ENCODE measurements around the gene GALM. TPM values are rescaled to one million over a fixed set of nuclear protein-coding genes. Genes with fewer than 3 reads are reported as not detected.

GALM gene
- total and polyA plus RNA-seq, 4 donors, result 20.5 to 32.8 (median 26.1) TPM

DNA sequence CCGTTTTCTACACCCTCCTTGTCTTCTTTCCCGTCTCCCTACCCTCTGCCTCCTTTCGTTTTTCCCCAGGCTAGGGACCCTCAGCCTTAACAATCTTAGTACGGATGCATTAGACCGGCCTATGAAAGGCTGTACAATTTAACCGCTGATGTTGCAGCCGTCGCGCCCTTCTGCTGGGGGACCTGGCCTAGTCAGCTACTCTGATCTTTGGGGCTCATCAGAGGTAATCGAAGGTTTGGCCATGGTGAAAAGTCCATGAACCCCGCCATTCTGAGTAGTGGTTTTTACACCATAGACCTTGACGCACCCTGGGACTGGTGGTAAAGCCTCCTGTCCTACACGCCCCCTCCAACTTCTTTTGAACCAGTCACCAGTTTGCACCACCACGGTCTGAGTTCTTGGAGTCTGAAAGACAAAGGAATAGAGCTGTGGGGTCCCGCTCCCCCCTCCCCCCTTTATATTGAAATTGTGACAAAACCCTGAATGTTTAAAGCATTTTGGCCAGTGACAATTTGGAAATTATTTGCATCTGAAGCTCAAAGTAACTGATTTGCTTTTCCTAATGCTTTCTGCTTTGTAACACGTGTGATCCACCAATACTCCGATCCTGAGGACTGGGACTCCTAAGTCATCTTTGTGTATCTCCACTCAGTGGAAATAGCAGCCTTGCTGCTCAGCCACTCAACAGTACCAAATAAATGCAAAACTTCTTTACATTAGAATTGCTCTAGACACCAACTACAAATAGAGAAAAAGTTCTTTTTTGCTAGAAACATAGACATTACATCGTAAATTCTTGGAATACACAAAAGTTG lies 85.9 kb downstream of the GALM start:
- TF ChIP-seq FOXA1 (IDR thresholded peaks at IDR 0.05) (no peak), RAD21 (IDR thresholded peaks at IDR 0.05) (no peak), TAF1 (conservative IDR thresholded peaks at IDR 0.05) (no peak), GABPA (IDR thresholded peaks at IDR 0.05 in 1 of 2, conservative IDR thresholded peaks at IDR 0.05 in 1 of 2) (no peak), RXRA (IDR thresholded peaks at IDR 0.05) (no peak)
- TF ChIP-seq, protein P1, sequence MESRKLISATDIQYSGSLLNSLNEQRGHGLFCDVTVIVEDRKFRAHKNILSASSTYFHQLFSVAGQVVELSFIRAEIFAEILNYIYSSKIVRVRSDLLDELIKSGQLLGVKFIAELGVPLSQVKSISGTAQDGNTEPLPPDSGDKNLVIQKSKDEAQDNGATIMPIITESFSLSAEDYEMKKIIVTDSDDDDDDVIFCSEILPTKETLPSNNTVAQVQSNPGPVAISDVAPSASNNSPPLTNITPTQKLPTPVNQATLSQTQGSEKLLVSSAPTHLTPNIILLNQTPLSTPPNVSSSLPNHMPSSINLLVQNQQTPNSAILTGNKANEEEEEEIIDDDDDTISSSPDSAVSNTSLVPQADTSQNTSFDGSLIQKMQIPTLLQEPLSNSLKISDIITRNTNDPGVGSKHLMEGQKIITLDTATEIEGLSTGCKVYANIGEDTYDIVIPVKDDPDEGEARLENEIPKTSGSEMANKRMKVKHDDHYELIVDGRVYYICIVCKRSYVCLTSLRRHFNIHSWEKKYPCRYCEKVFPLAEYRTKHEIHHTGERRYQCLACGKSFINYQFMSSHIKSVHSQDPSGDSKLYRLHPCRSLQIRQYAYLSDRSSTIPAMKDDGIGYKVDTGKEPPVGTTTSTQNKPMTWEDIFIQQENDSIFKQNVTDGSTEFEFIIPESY (IDR thresholded peaks at IDR 0.05), result no peak
- 34% methylated on average over 18 of the region's 18 CpGs for WGBS

DNA sequence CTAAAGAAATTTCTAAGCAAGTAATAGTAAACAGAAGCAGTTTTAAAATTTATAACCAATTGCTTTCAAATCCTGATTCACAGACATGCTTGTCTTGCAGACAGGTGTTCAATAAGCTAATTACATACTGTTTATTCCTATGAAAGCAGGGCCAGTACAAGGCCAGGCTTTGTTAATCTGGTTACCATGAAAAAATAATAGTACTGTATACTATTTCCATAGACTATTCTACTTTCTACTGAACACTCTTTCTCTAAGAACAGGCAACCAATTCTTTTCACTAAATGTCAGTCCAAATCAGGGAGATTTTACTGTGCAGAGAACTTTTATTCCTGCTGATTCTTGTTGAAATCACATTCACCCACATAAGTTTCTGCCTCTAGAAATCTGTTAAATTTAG lies 88.1 kb downstream of the GALM start:
- Histone ChIP-seq H3K9ac (ENCODE audit: low read depth in 1 of 2, low read length in 2 of 2) (peak overlapping the region; percentile 81 to 98), H3K27me3 (ENCODE audit: control insufficient read depth in 4 of 4, insufficient read depth in 4 of 4, low read length in 3 of 4) (no peaks in the 10 kb centered on the region), H3K27ac (ENCODE audit: low read depth in 1 of 2, low read length in 2 of 2) (peak overlapping the region; percentile 37 to 57), H3K9me3 (ENCODE audit: control insufficient read depth in 4 of 4, low read length in 3 of 4) (no peaks in the 10 kb centered on the region), H3K36me3 (ENCODE audit: control insufficient read depth in 4 of 4, insufficient read depth in 3 of 4, low read depth in 1 of 4, low read length in 3 of 4) (peaks cover 0 to 2% (median 1%) of the 10 kb centered on the region in 4 donors), H3K4me3 (ENCODE audit: low read depth in 1 of 3, low read length in 3 of 3) (peak overlapping the region in 1 of 3 donors; percentile 60), H3K4me1 (ENCODE audit: control insufficient read depth in 4 of 4, insufficient read depth in 4 of 4, low read length in 3 of 4) (peaks cover 2 to 19% (median 13%) of the 10 kb centered on the region in 4 donors)
- TF ChIP-seq, protein P2, sequence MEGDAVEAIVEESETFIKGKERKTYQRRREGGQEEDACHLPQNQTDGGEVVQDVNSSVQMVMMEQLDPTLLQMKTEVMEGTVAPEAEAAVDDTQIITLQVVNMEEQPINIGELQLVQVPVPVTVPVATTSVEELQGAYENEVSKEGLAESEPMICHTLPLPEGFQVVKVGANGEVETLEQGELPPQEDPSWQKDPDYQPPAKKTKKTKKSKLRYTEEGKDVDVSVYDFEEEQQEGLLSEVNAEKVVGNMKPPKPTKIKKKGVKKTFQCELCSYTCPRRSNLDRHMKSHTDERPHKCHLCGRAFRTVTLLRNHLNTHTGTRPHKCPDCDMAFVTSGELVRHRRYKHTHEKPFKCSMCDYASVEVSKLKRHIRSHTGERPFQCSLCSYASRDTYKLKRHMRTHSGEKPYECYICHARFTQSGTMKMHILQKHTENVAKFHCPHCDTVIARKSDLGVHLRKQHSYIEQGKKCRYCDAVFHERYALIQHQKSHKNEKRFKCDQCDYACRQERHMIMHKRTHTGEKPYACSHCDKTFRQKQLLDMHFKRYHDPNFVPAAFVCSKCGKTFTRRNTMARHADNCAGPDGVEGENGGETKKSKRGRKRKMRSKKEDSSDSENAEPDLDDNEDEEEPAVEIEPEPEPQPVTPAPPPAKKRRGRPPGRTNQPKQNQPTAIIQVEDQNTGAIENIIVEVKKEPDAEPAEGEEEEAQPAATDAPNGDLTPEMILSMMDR (IDR thresholded peaks at IDR 0.05; ENCODE audit: low read depth, low read length, missing input control), result no peak
- TF ChIP-seq HNF4G (IDR thresholded peaks at IDR 0.05) (no peak), FOXA2 (IDR thresholded peaks at IDR 0.05) (no peak), YY1 (IDR thresholded peaks at IDR 0.05) (no peak), HNF4A (conservative IDR thresholded peaks at IDR 0.05) (no peak)
- TF ChIP-seq, protein P3, sequence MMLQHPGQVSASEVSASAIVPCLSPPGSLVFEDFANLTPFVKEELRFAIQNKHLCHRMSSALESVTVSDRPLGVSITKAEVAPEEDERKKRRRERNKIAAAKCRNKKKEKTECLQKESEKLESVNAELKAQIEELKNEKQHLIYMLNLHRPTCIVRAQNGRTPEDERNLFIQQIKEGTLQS (IDR thresholded peaks at IDR 0.05), result no peak
- TF ChIP-seq, protein P4, sequence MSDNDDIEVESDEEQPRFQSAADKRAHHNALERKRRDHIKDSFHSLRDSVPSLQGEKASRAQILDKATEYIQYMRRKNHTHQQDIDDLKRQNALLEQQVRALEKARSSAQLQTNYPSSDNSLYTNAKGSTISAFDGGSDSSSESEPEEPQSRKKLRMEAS (IDR thresholded peaks at IDR 0.05), result no peak
- DNase-seq (ENCODE audit: low spot score), result no peak

More for the DNA sequence above, 85.9 kb downstream of the GALM start:
- Histone ChIP-seq H3K36me3 (ENCODE audit: control insufficient read depth in 4 of 4, insufficient read depth in 3 of 4, low read depth in 1 of 4, low read length in 3 of 4) (peaks cover 3 to 24% (median 21%) of the 10 kb centered on the region in 4 donors), H3K9ac (ENCODE audit: low read depth in 1 of 2, low read length in 2 of 2) (peak overlapping the region; percentile 48 to 57), H3K4me3 (ENCODE audit: low read depth in 1 of 3, low read length in 3 of 3) (peak overlapping the region; percentile 64 to 82 (median 68)), H3K9me3 (ENCODE audit: control insufficient read depth in 4 of 4, low read length in 3 of 4) (no peaks in the 10 kb centered on the region), H3K4me1 (ENCODE audit: control insufficient read depth in 4 of 4, insufficient read depth in 4 of 4, low read length in 3 of 4) (peaks cover 4 to 40% (median 33%) of the 10 kb centered on the region in 4 donors), H3K27me3 (ENCODE audit: control insufficient read depth in 4 of 4, insufficient read depth in 4 of 4, low read length in 3 of 4) (no peaks in the 10 kb centered on the region), H3K27ac (ENCODE audit: low read depth in 1 of 2, low read length in 2 of 2) (peak overlapping the region; percentile 99 to 100)
- DNase-seq (ENCODE audit: low spot score), result no peak

All from liver (tissue), 9 donors.